SK-N-MC (cell line): ENCODE results near the gene IFT80.

Source experiments
- EZH2 ChIP-seq: fragments of 200-600 bp; sonication (generic); IDR thresholded peaks from one replicate; pipeline ENCODE4 v1.6.1; 2017; ENCODE audit warnings: antibody characterized with exemption
- FOXP2 ChIP-seq: optimal IDR thresholded peaks from 2 replicates; pipeline ENCODE3; 2011; ENCODE audit warnings: mild to moderate bottlenecking, moderate library complexity; ENCODE audit not compliant: insufficient read depth; ENCODE audit errors: extremely low read length, control extremely low read depth
- POLR2AphosphoS5 ChIP-seq: IDR thresholded peaks from 2 replicates; pipeline ENCODE4 v1.6.1; 2012; ENCODE audit warnings: mild to moderate bottlenecking, low read depth, low read length, borderline replicate concordance

DNA sequence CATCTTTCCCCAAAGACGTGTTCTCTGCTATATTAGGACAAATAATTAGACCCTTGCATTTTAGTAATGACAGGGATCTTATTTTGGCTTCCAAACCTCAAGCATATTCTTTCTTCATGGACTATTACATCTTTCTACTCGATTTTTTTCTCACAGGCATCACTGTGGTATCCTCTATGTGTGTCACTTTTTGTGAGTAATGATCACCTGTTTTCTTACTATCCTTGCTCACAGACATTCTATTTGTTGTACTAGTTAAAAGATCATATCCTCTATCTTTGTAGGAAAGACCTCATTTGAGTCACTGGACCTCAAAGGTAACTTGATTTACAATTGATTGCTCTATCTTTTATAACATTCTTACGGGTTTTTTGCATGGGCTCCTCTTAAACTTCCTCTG is 167.0 kb downstream of the IFT80 start:
- no peak for TF ChIP-seq POLR2AphosphoS5
- no peak for TF ChIP-seq EZH2
- no peak for TF ChIP-seq FOXP2
